ENCODE results near the gene YWHAQ. TPM values are rescaled to one million over a fixed set of nuclear protein-coding genes. Genes with fewer than 3 reads are reported as not detected.
"Not testable (repeated sequence)": the region's sequence is repeated elsewhere in the genome, so short reads cannot be mapped to it uniquely, and the experiment has no call there.

The YWHAQ gene
- total RNA-seq, 1 experiment from 2014 or later = 307 TPM

DNA sequence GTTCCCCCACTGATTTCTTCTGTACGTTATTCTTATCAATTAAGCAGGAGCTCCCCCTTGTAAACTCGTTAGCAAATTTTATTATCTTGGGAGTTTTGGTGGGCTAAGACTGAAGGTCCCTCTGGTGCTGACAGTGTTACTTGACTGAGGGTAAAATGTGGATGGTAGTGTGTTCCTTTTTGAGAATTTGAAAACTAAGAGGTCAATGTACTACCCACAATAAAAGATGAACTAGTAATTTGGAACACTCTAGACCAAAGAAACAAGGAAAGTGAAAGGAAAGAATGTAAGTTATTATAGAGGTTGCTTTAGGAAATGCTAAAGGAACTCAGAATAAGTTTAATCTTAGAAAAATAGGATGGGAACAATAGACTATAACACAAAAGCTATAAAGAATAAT lies 35.1 kb downstream of the YWHAQ start:
- CTCF ChIA-PET = interaction anchor here (0.7 to 1.5 kb wide), 4 partner anchors 8 to 388 kb away, joined by 3 to 8 read pairs (median 5); no protein-coding TSS in a partner anchor
- no peak for DNase-seq
- H3K4me3 Mint-ChIP-seq (ENCODE audit: low read depth, unreplicated experiment) = no peak overlapping the region
- TF ChIP-seq, protein P1, sequence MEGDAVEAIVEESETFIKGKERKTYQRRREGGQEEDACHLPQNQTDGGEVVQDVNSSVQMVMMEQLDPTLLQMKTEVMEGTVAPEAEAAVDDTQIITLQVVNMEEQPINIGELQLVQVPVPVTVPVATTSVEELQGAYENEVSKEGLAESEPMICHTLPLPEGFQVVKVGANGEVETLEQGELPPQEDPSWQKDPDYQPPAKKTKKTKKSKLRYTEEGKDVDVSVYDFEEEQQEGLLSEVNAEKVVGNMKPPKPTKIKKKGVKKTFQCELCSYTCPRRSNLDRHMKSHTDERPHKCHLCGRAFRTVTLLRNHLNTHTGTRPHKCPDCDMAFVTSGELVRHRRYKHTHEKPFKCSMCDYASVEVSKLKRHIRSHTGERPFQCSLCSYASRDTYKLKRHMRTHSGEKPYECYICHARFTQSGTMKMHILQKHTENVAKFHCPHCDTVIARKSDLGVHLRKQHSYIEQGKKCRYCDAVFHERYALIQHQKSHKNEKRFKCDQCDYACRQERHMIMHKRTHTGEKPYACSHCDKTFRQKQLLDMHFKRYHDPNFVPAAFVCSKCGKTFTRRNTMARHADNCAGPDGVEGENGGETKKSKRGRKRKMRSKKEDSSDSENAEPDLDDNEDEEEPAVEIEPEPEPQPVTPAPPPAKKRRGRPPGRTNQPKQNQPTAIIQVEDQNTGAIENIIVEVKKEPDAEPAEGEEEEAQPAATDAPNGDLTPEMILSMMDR (IDR thresholded peaks at IDR 0.05; ENCODE audit: unreplicated experiment) = no peak
- H3K27me3 Mint-ChIP-seq (ENCODE audit: unreplicated experiment) = no peaks in the 10 kb centered on the region
- H3K36me3 Mint-ChIP-seq (ENCODE audit: insufficient read depth, unreplicated experiment) = peaks cover 50% of the 10 kb centered on the region
- peaks cover 19% of the 10 kb centered on the region for H3K4me1 Mint-ChIP-seq (ENCODE audit: low read depth, unreplicated experiment)
- intact Hi-C loops (cut with micrococcal nuclease; ENCODE audit: unreplicated experiment) = no loop called here
- BruUV-seq (replicated peaks) = no TSS peak
- H3K27ac Mint-ChIP-seq (ENCODE audit: unreplicated experiment) = peak overlapping the region; percentile 64
- peaks cover 8% of the 10 kb centered on the region for H3K9me3 Mint-ChIP-seq (ENCODE audit: low read depth, unreplicated experiment)

DNA sequence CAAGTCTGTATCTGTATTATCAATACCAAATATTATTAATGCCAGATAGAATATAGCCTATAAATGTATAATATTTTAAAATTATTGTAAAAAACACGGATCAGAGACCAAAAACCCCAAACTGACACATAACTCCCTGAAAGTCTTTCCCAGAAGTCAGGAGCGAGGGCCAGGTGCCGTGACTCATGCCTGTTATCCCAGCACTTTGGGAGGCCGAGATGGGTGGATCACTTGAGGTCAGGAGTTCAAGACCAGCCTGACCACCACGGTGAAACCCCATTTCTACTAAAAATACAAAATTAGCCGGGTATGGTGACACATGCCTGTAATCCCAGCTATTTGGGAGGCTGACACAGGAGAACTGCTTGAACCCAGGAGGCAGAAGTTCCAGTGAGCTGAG lies 35.5 kb downstream of the YWHAQ start:
- CTCF ChIA-PET = interaction anchor here (0.7 to 1.5 kb wide), 9 partner anchors 8 to 388 kb away, joined by 3 to 8 read pairs (median 4); partner anchors contain the start of genes ADAM17 and YWHAQ
- Mint-ChIP-seq H3K36me3 (ENCODE audit: insufficient read depth, unreplicated experiment) (peaks cover 45% of the 10 kb centered on the region), H3K4me1 (ENCODE audit: low read depth, unreplicated experiment) (peaks cover 19% of the 10 kb centered on the region), H3K27ac (ENCODE audit: unreplicated experiment) (peak overlapping the region; percentile 87), H3K4me3 (ENCODE audit: low read depth, unreplicated experiment) (peak overlapping the region; percentile 39)
- H3K9me3 Mint-ChIP-seq (ENCODE audit: low read depth, unreplicated experiment); intact Hi-C loops (cut with micrococcal nuclease; ENCODE audit: unreplicated experiment); H3K27me3 Mint-ChIP-seq (ENCODE audit: unreplicated experiment); BruUV-seq (replicated peaks): not testable (repeated sequence)
- peak; percentile 26 for DNase-seq

DNA sequence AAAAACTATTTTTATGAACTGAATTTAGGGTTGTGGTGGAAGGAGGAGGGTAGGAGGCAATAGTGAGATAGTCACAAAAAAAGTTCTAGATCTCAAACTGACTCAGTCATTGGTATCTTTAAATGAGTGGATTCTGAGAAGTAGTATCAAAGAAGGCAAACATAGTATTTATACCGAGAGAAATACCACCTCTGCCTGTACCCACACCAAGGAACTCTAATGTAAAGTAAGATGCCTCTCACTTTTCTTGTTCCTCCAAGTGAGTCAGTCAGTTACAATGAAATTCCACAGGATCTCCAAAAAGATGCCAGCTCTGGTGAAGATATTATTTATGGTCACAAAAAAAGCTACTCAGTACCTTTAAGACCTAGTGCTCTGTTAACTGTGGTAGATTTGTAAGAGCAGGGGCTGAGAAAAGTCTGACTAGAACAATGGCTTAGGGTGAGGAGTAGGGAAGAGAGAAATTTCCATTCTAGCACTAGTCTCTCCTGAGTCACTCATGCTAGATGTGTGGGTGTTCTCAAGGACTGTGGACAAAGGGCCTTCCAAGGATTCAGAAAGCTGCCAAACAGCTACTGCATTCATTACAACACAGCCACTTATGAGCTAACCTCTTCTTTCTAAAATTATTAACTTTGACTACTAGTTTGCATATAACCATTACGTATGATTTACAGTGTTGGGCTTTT lies 36.3 kb downstream of the YWHAQ start:
- H3K27ac Mint-ChIP-seq (ENCODE audit: unreplicated experiment) = peak overlapping the region; percentile 87
- peak overlapping the region; percentile 39 for H3K4me3 Mint-ChIP-seq (ENCODE audit: low read depth, unreplicated experiment)
- intact Hi-C loops (cut with micrococcal nuclease; ENCODE audit: unreplicated experiment) = no loop called here
- H3K36me3 Mint-ChIP-seq (ENCODE audit: insufficient read depth, unreplicated experiment) = peaks cover 37% of the 10 kb centered on the region
- TF ChIP-seq, protein P1 (IDR thresholded peaks at IDR 0.05; ENCODE audit: unreplicated experiment) = no peak
- peaks cover 1% of the 10 kb centered on the region for H3K9me3 Mint-ChIP-seq (ENCODE audit: low read depth, unreplicated experiment)
- no peaks in the 10 kb centered on the region for H3K27me3 Mint-ChIP-seq (ENCODE audit: unreplicated experiment)
- CTCF ChIA-PET = interaction anchor here (0.5 to 1.5 kb wide), 7 partner anchors 9 to 170 kb away, joined by 3 to 6 read pairs (median 4); partner anchors contain the start of genes ADAM17 and YWHAQ
- peaks cover 19% of the 10 kb centered on the region for H3K4me1 Mint-ChIP-seq (ENCODE audit: low read depth, unreplicated experiment)
- peak; percentile 40 for DNase-seq
- no TSS peak for BruUV-seq (replicated peaks)

DNA sequence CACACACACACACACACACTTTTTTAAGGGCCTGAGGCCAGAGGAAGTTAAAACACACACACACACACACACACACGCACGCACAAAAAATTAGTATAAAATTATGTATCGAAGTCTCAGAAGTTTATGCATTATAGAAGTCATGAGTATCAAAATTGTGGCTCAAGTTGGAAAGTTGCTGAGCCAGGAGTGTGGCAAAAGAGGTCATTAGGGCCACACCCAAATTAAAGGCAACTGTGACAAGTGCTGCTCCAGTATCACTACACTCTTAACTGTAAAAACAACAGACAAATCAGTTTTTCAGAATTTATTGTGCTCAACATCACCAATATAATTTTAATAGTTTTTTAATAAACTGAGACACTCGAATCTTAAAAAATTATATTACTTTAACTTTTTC lies 36.9 kb downstream of the YWHAQ start:
- Mint-ChIP-seq H3K27ac (ENCODE audit: unreplicated experiment) (no peak overlapping the region), H3K4me3 (ENCODE audit: low read depth, unreplicated experiment) (no peak overlapping the region), H3K4me1 (ENCODE audit: low read depth, unreplicated experiment) (peaks cover 19% of the 10 kb centered on the region), H3K27me3 (ENCODE audit: unreplicated experiment) (no peaks in the 10 kb centered on the region), H3K9me3 (ENCODE audit: low read depth, unreplicated experiment) (no peaks in the 10 kb centered on the region), H3K36me3 (ENCODE audit: insufficient read depth, unreplicated experiment) (peaks cover 33% of the 10 kb centered on the region)
- no peak for DNase-seq
- CTCF ChIA-PET = interaction anchor here (1.1 kb wide), 1 partner anchor 38 kb away, joined by 6 read pairs; the partner anchor contains the start of gene ADAM17
- TF ChIP-seq, protein P1 (IDR thresholded peaks at IDR 0.05; ENCODE audit: unreplicated experiment) = no peak
- intact Hi-C loops (cut with micrococcal nuclease; ENCODE audit: unreplicated experiment) = no loop called here
- no TSS peak for BruUV-seq (replicated peaks)

DNA sequence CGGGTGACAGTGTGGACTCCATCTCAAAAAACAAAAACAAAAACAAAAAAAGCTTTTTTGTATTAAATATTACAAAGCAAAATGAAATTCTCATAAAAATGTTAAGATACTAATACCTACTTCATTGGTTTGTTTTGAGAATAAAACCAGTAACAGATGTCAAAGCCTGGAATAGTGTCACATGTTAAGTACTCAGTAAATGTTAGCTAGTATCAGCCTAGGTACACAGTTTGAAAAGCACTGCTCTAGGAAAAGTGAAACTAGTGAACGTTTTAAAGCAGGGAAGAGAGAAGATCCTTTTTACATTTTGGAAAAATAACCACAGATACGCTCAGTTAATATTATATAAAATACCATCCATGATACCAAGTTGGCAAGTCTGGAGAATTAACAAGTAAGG lies 38.1 kb downstream of the YWHAQ start:
- BruUV-seq (replicated peaks) = no TSS peak
- no peak overlapping the region for H3K4me3 Mint-ChIP-seq (ENCODE audit: low read depth, unreplicated experiment)
- peaks cover 19% of the 10 kb centered on the region for H3K4me1 Mint-ChIP-seq (ENCODE audit: low read depth, unreplicated experiment)
- CTCF ChIA-PET = no interaction called here
- H3K27ac Mint-ChIP-seq (ENCODE audit: unreplicated experiment) = no peak overlapping the region
- no peaks in the 10 kb centered on the region for H3K9me3 Mint-ChIP-seq (ENCODE audit: low read depth, unreplicated experiment)
- peaks cover 30% of the 10 kb centered on the region for H3K36me3 Mint-ChIP-seq (ENCODE audit: insufficient read depth, unreplicated experiment)
- TF ChIP-seq, protein P1 (IDR thresholded peaks at IDR 0.05; ENCODE audit: unreplicated experiment) = no peak
- no peaks in the 10 kb centered on the region for H3K27me3 Mint-ChIP-seq (ENCODE audit: unreplicated experiment)
- intact Hi-C loops (cut with micrococcal nuclease; ENCODE audit: unreplicated experiment) = no loop called here
- DNase-seq = no peak
